ENCODE data around the gene RAB11A. TPM values are rescaled to one million over a fixed set of nuclear protein-coding genes. Genes with fewer than 3 reads are reported as not detected.

The RAB11A gene
- total RNA-seq, 1 donor from 2014 or later: 153 TPM

GRCh38 chr15:65926459-65926858, 57.2 kb downstream of the RAB11A start:
- intact Hi-C loops (cut with micrococcal nuclease): no loop called here
- H3K4me1 Mint-ChIP-seq (ENCODE audit: low read depth): no peaks in the 10 kb centered on the region
- H3K27ac Mint-ChIP-seq: no peak overlapping the region

GRCh38 chr15:65926899-65927298, 57.6 kb downstream of the RAB11A start:
- H3K36me3 Mint-ChIP-seq (ENCODE audit: low read depth): no peaks in the 10 kb centered on the region
- no peaks in the 10 kb centered on the region for H3K4me1 Mint-ChIP-seq (ENCODE audit: low read depth)
- H3K4me3 Mint-ChIP-seq (ENCODE audit: low read depth): no peak overlapping the region
- no peak overlapping the region for H3K27ac Mint-ChIP-seq
- H3K27me3 Mint-ChIP-seq (ENCODE audit: low read depth): no peaks in the 10 kb centered on the region
- DNase-seq (ENCODE audit: low spot score): no peak
- no peaks in the 10 kb centered on the region for H3K9me3 Mint-ChIP-seq
- intact Hi-C loops (cut with micrococcal nuclease): no loop called here

More at GRCh38 chr15:65926459-65926858, 57.2 kb downstream of the RAB11A start:
- H3K36me3 Mint-ChIP-seq (ENCODE audit: low read depth): no peaks in the 10 kb centered on the region
- H3K27me3 Mint-ChIP-seq (ENCODE audit: low read depth): no peaks in the 10 kb centered on the region
- H3K9me3 Mint-ChIP-seq: no peaks in the 10 kb centered on the region
- no peak for DNase-seq (ENCODE audit: low spot score)
- H3K4me3 Mint-ChIP-seq (ENCODE audit: low read depth): no peak overlapping the region

- Mint-ChIP-seq H3K27me3 (ENCODE audit: low read depth) (peaks cover 3% of the 10 kb centered on the region), H3K4me3 (ENCODE audit: low read depth) (no peak overlapping the region), H3K9me3 (no peaks in the 10 kb centered on the region), H3K36me3 (ENCODE audit: low read depth) (no peaks in the 10 kb centered on the region), H3K27ac (no peak overlapping the region), H3K4me1 (ENCODE audit: low read depth) (no peaks in the 10 kb centered on the region)
- intact Hi-C loops (cut with micrococcal nuclease): no loop called here
- DNase-seq (ENCODE audit: low spot score): no peak
Measured at GRCh38 chr15:65927545-65927944, 58.3 kb downstream of the RAB11A start.

- intact Hi-C loops (cut with micrococcal nuclease): no loop called here
- no peak overlapping the region for H3K4me3 Mint-ChIP-seq (ENCODE audit: low read depth)
- no peaks in the 10 kb centered on the region for H3K4me1 Mint-ChIP-seq (ENCODE audit: low read depth)
- H3K27ac Mint-ChIP-seq: no peak overlapping the region
- no peaks in the 10 kb centered on the region for H3K9me3 Mint-ChIP-seq
- peaks cover 3% of the 10 kb centered on the region for H3K27me3 Mint-ChIP-seq (ENCODE audit: low read depth)
- H3K36me3 Mint-ChIP-seq (ENCODE audit: low read depth): no peaks in the 10 kb centered on the region
- no peak for DNase-seq (ENCODE audit: low spot score)
Measured at GRCh38 chr15:65929573-65929972, 60.3 kb downstream of the RAB11A start.

DNA sequence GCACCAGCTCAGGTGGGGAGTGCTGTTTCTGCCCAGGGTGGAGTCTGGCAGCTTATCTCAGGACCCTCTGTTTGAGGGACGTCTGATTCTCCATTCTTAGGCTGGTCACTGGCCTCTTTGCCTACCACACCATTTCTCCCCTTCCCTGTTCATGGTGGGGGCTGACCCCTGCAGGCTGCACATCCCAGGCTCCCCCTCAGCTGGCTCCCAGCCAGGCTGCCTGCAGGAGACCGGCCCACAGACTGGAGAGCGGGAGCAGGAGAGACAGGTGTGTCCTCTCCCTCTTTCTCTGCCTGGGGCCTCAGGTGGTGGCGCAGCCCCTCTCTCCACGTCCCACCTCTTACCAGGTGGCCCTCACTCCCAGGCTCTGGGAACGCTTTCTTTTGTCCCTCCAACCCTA, 60.8 kb downstream of the RAB11A start:
- Mint-ChIP-seq H3K9me3 (no peaks in the 10 kb centered on the region), H3K4me1 (ENCODE audit: low read depth) (no peaks in the 10 kb centered on the region), H3K27ac (no peak overlapping the region), H3K4me3 (ENCODE audit: low read depth) (no peak overlapping the region), H3K27me3 (ENCODE audit: low read depth) (peaks cover 3% of the 10 kb centered on the region), H3K36me3 (ENCODE audit: low read depth) (no peaks in the 10 kb centered on the region)
- DNase-seq (ENCODE audit: low spot score): no peak
- intact Hi-C loops (cut with micrococcal nuclease): no loop called here

GRCh38 chr15:65931221-65931620, 61.9 kb downstream of the RAB11A start:
- Mint-ChIP-seq H3K4me3 (ENCODE audit: low read depth) (no peak overlapping the region), H3K4me1 (ENCODE audit: low read depth) (no peaks in the 10 kb centered on the region), H3K9me3 (no peaks in the 10 kb centered on the region), H3K27me3 (ENCODE audit: low read depth) (peaks cover 3% of the 10 kb centered on the region), H3K36me3 (ENCODE audit: low read depth) (no peaks in the 10 kb centered on the region), H3K27ac (no peak overlapping the region)
- no peak for DNase-seq (ENCODE audit: low spot score)
- intact Hi-C loops (cut with micrococcal nuclease): no loop called here

DNA sequence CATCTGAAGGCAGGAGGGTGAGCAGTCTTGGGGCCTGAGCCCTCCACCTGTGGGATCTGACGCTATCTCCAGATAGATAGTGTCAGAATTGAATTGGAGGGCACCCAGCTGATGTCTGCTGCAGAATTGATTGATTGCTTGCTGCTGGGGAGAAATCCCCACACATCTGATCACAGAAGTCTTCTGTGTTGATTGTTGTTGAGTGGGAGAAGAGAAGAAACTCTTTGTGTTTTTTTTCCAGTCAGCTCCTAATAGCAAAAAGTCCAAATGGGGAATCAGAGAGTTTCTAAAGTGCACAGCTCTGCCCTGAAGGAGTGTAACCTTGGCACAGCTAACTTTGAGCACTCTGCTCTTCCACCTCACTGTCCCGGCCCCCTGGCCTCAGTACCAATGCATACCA, 66.1 kb downstream of the RAB11A start:
- peaks cover 3% of the 10 kb centered on the region for H3K4me1 Mint-ChIP-seq (ENCODE audit: low read depth)
- H3K27me3 Mint-ChIP-seq (ENCODE audit: low read depth): peaks cover 4% of the 10 kb centered on the region
- no peaks in the 10 kb centered on the region for H3K9me3 Mint-ChIP-seq
- H3K4me3 Mint-ChIP-seq (ENCODE audit: low read depth): no peak overlapping the region
- no peak overlapping the region for H3K27ac Mint-ChIP-seq
- no peak for DNase-seq (ENCODE audit: low spot score)
- H3K36me3 Mint-ChIP-seq (ENCODE audit: low read depth): no peaks in the 10 kb centered on the region
- intact Hi-C loops (cut with micrococcal nuclease): no loop called here

DNA sequence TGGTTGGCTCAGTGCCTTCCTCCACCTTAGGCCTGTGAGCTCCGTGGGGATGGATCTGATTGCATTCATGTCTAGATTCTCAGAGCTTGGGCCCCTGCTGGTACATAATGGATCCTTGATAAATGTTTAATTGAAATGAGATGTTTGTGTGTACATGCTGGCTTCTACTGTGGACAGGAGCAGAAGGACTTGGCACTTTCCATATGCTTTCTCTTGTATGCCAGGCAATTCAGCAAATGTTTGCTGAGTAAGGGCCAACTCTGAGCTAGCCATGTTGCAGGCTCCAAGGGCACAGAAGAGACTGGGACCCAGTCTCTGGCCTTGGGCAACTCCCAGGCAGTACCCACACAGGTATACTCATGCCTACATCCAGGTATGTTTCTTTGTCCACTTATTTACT, 67.0 kb downstream of the RAB11A start:
- Mint-ChIP-seq H3K4me1 (ENCODE audit: low read depth) (peaks cover 3% of the 10 kb centered on the region), H3K9me3 (no peaks in the 10 kb centered on the region), H3K4me3 (ENCODE audit: low read depth) (no peak overlapping the region), H3K27me3 (ENCODE audit: low read depth) (peaks cover 7% of the 10 kb centered on the region), H3K36me3 (ENCODE audit: low read depth) (no peaks in the 10 kb centered on the region), H3K27ac (no peak overlapping the region)
- DNase-seq (ENCODE audit: low spot score): no peak
- intact Hi-C loops (cut with micrococcal nuclease): no loop called here

GRCh38 chr15:65937054-65937453, 67.8 kb downstream of the RAB11A start:
- intact Hi-C loops (cut with micrococcal nuclease): no loop called here

GRCh38 chr15:65937476-65937875, 68.2 kb downstream of the RAB11A start:
- Mint-ChIP-seq H3K4me3 (ENCODE audit: low read depth) (no peak overlapping the region), H3K4me1 (ENCODE audit: low read depth) (peaks cover 14% of the 10 kb centered on the region), H3K36me3 (ENCODE audit: low read depth) (no peaks in the 10 kb centered on the region), H3K9me3 (no peaks in the 10 kb centered on the region), H3K27ac (no peak overlapping the region), H3K27me3 (ENCODE audit: low read depth) (peaks cover 4% of the 10 kb centered on the region)
- intact Hi-C loops (cut with micrococcal nuclease): no loop called here
- no peak for DNase-seq (ENCODE audit: low spot score)

More at GRCh38 chr15:65937054-65937453, 67.8 kb downstream of the RAB11A start:
- Mint-ChIP-seq H3K4me3 (ENCODE audit: low read depth) (no peak overlapping the region), H3K4me1 (ENCODE audit: low read depth) (peaks cover 9% of the 10 kb centered on the region), H3K9me3 (no peaks in the 10 kb centered on the region), H3K27ac (no peak overlapping the region), H3K36me3 (ENCODE audit: low read depth) (no peaks in the 10 kb centered on the region), H3K27me3 (ENCODE audit: low read depth) (peaks cover 7% of the 10 kb centered on the region)
- DNase-seq (ENCODE audit: low spot score): no peak

DNA sequence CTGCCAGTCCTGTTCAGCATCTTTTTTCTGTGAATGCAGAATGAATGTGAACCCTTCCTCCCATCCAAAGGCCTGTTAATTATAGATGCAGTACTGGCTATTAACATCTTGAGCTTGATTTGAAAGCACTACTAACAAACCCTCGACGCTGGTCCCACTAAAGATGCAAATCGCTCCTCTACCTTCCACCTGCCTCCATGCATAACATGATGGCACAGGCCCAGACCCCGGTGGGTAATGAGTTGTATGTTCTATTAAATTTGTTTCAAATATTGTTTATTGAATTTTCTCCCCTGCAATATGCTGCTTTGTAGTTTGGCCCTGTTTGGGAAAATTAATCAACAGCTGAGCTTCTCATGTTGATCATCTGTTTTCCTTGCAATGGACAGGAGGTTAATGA, 69.3 kb downstream of the RAB11A start:
- Mint-ChIP-seq H3K9me3 (no peaks in the 10 kb centered on the region), H3K27ac (no peak overlapping the region), H3K36me3 (ENCODE audit: low read depth) (no peaks in the 10 kb centered on the region), H3K4me1 (ENCODE audit: low read depth) (peaks cover 16% of the 10 kb centered on the region), H3K27me3 (ENCODE audit: low read depth) (peaks cover 8% of the 10 kb centered on the region), H3K4me3 (ENCODE audit: low read depth) (no peak overlapping the region)
- intact Hi-C loops (cut with micrococcal nuclease): no loop called here
- DNase-seq (ENCODE audit: low spot score): no peak

- intact Hi-C loops (cut with micrococcal nuclease): no loop called here
- Mint-ChIP-seq H3K9me3 (no peaks in the 10 kb centered on the region), H3K27ac (no peak overlapping the region), H3K36me3 (ENCODE audit: low read depth) (no peaks in the 10 kb centered on the region), H3K4me1 (ENCODE audit: low read depth) (peaks cover 16% of the 10 kb centered on the region), H3K27me3 (ENCODE audit: low read depth) (peaks cover 14% of the 10 kb centered on the region), H3K4me3 (ENCODE audit: low read depth) (no peak overlapping the region)
- no peak for DNase-seq (ENCODE audit: low spot score)
Measured at GRCh38 chr15:65939901-65940617, 70.8 kb downstream of the RAB11A start.

DNA sequence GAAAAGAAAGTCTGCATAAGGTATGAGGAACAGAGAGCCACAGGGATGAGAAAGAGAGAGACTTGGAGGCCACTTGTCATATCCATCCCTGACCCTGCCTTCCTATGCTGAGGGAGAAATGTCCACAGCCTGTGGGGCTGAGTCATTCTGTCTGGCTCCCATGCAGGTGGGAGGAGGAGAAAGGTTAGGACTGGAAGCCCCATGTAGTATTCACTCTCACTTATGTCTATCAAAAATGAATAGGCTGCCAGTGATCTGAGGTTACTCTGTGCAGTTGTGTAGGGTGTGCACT, 71.3 kb downstream of the RAB11A start:
- DNase-seq (ENCODE audit: low spot score): no peak
- intact Hi-C loops (cut with micrococcal nuclease): no loop called here
- H3K4me1 Mint-ChIP-seq (ENCODE audit: low read depth): peaks cover 16% of the 10 kb centered on the region
- no peaks in the 10 kb centered on the region for H3K36me3 Mint-ChIP-seq (ENCODE audit: low read depth)
- peaks cover 14% of the 10 kb centered on the region for H3K27me3 Mint-ChIP-seq (ENCODE audit: low read depth)
- H3K4me3 Mint-ChIP-seq (ENCODE audit: low read depth): no peak overlapping the region
- H3K9me3 Mint-ChIP-seq: no peaks in the 10 kb centered on the region
- H3K27ac Mint-ChIP-seq: no peak overlapping the region
